IPS-18c (cell line): ENCODE data around the gene CALML6.
A peak's percentile ranks its signal among the peaks of the same experiment; 100 is the strongest.

Experiments
- H3K4me3 ChIP-seq: 2 replicates; pipeline ENCODE4 v1.7.0; 2013; ENCODE audit warnings: low read depth, mild to moderate bottlenecking, low read length, moderate library complexity; ENCODE audit not compliant: insufficient read depth
- H3K9me3 ChIP-seq: one replicate; pipeline ENCODE4 v1.6.1; 2013; ENCODE audit warnings: mild to moderate bottlenecking, low read length, moderate library complexity; ENCODE audit not compliant: control insufficient read depth, insufficient read depth

The CALML6 gene

DNA sequence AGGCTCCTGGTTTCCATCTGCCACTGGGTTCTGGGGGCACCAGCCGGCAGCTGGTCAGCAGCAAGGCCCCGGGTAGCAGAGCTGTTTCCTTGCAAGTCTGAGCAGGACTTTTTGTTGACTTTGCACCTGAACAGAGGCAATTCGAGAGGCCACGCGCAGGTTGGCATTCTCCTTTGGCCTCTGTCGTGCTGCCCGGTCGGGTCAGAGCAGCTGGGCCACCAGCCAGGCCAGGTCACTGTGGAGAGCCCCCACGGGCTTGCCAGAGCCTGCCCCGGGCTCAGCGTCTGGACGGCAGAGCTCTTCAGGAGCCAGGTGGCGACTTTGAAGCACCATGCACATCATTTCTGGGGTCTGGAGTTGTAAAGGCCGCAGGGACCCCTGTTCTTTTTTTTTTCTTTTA lies 32.4 kb downstream of the CALML6 start:
- Histone ChIP-seq H3K4me3 (no peak overlapping the region), H3K9me3 (peaks cover 4% of the 10 kb centered on the region)

GRCh38 chr1:1948783-1949182 lies 33.7 kb downstream of the CALML6 start:
- peaks cover 4% of the 10 kb centered on the region for H3K9me3 ChIP-seq
- no peak overlapping the region for H3K4me3 ChIP-seq

DNA sequence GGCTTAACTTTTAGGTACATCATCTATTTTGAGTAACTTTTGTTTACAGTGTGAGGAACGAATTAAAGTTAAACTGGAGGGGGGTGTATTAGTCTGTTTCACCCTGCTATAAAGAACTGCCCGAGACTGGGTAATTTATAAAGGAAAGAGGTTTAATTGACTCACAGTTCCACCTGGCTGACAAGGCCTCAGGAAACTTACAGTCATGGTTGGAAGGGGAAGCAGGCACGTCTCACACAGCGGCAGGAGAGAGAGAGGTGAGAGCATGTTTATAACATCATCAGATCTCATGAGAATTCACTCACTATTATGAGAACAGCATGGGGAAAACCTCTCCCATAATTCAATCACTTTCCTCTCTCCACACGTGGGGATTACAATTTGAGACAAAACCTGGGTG lies 35.9 kb downstream of the CALML6 start:
- H3K9me3 ChIP-seq = peaks cover 4% of the 10 kb centered on the region
- H3K4me3 ChIP-seq = no peak overlapping the region

DNA sequence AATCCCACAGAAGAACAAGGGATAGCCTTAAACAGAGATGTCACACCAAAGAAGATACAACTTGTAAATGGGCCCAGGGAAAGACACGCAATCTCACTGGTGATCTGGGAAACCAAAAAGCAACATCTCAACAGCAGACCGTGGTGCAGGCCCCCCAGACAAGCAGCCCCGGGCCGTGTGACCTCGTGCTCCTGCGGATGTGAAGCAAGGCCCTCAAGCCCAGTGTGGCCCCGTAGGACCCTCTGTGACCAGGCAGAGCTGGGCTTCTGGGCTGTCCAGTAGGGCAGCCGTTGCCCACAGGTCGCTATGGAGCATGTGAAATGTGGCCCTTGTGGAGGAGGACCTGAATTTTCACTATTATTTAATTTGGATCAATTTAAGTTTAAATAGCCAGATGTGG lies 39.0 kb downstream of the CALML6 start:
- peaks cover 4% of the 10 kb centered on the region for H3K9me3 ChIP-seq
- no peak overlapping the region for H3K4me3 ChIP-seq

GRCh38 chr1:1954831-1955441 lies 39.9 kb downstream of the CALML6 start:
- H3K4me3 ChIP-seq = no peak overlapping the region
- H3K9me3 ChIP-seq = peaks cover 4% of the 10 kb centered on the region

DNA sequence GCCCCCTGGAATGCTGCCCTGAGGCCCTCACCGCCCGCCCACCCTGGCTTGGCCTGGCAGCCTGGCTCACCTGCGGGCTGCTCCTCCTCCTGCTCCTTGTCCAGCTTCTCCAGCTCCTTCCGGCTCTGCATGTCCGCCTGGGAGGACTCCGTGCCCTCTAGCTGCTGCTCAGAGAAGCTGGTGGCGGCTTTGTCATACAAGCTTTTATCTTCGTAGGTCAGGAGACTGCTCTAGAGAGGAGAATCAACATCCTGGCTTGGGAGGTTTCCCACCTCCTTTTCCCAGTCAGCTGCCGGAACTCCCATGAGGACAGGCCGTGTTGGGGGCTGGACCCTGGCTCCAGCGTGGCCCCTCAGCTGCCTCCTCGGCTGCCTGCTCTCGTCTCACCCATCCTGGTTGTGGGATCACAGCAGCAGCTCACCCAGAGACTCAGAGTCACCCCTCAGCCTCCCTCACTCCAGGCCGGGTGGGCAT lies 40.6 kb downstream of the CALML6 start:
- H3K4me3 ChIP-seq = no peak overlapping the region

DNA sequence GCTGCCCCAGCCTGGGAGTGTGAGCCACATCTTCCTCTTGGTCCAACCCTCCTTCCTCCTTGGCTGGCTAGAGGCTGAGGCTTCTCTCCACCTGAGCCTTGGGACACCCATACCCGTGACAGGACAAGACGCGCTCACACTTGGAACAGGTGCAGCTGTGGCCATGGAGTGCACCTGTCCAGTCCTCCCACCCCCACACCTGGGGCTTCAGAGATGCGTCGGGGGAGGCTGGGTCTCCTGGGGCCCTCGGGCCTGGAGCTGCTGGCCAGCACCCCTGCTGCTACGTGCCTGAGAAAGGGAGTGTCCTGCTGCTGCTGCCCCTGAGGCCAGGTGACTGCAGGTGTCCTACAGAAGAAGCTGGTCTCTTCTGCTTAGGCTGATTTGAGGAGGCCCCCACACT lies 41.0 kb downstream of the CALML6 start:
- Histone ChIP-seq H3K9me3 (peaks cover 4% of the 10 kb centered on the region), H3K4me3 (no peak overlapping the region)

More for the DNA sequence above, 40.6 kb downstream of the CALML6 start:
- H3K9me3 ChIP-seq = peaks cover 4% of the 10 kb centered on the region

GRCh38 chr1:1956586-1957532 lies 41.8 kb downstream of the CALML6 start:
- peaks cover 4% of the 10 kb centered on the region for H3K9me3 ChIP-seq
- no peak overlapping the region for H3K4me3 ChIP-seq

- no peaks in the 10 kb centered on the region for H3K9me3 ChIP-seq
Measured at GRCh38 chr1:1957533-1957961, 42.5 kb downstream of the CALML6 start.

GRCh38 chr1:1958071-1958541 lies 43.0 kb downstream of the CALML6 start:
- Histone ChIP-seq H3K9me3 (no peaks in the 10 kb centered on the region), H3K4me3 (no peak overlapping the region)

More at GRCh38 chr1:1957533-1957961, 42.5 kb downstream of the CALML6 start:
- no peak overlapping the region for H3K4me3 ChIP-seq

GRCh38 chr1:1959459-1959839 lies 44.4 kb downstream of the CALML6 start:
- Histone ChIP-seq H3K9me3 (no peaks in the 10 kb centered on the region), H3K4me3 (peak overlapping the region; percentile 0; the same call in 1 of the 2 replicates)

DNA sequence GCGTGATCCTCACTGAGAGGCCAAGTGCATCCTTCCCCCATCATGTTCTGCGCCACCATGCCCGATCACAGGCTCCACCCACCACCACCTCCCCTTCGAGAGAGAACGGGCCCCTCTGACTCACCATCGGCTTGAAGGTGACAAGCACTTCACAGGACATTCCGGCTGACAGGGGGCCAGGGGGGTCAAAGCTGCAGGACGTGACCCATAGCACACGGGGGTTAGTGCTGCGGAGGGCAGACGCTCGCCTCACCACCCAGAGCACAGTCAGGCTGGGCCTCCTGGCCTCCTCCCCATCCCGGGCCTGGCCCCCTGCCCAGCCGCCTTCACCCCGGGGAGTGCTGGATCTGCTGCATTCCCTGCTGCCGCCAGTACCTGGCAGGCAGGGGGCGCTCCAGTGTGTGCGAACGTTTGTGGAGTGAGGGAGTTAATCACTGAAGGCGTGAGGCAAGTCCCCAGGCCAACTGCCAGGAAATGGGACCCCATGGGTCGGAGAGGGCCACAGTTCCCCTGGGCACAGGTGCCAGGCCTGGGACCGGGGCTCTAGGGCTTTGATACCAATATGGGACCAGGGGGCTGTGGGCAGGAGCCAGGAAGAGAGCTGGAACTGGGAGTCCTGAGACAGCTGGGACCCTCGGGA lies 44.9 kb downstream of the CALML6 start:
- no peaks in the 10 kb centered on the region for H3K9me3 ChIP-seq
- H3K4me3 ChIP-seq = peak overlapping the region; percentile 0; the same call in 1 of the 2 replicates

DNA sequence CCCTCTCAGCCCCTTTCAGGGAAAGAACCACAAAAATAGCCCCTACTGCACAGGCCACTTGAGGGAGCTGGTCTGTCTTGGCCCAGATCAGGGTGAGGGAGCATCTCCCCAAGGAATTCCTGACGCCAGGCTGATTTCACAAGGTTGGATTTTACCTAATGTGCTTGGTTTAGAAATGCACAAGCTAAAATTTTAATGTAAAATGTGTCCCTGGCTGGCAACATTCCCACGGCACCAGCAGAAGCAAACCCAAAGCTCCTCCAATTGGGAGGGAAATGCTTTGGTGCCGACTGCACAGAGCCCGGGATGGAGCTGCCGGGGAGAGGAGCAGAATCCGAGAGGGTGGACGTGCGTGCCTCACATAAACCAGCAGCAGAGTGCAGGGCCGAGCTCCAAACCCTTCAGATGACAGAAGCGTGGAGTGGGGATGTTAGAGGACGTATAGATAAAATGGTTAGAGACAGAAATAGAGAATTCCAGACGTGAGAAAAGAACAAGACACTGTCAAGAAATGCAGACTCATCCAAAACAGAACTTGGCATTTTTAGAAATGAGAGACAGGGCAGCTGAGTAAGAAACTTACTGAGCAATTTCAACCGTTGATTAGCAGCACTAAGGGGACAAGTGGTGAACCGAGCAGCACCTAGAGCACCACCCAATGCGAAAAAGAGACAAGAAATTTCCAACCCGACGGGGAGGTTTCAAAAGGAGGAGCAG lies 45.6 kb downstream of the CALML6 start:
- H3K4me3 ChIP-seq = no peak overlapping the region; the same call in 1 of the 2 replicates
- no peaks in the 10 kb centered on the region for H3K9me3 ChIP-seq

- H3K9me3 ChIP-seq = no peaks in the 10 kb centered on the region
- no peak overlapping the region for H3K4me3 ChIP-seq
Measured at GRCh38 chr1:1962752-1963151, 47.7 kb downstream of the CALML6 start.

- H3K9me3 ChIP-seq = no peaks in the 10 kb centered on the region
- H3K4me3 ChIP-seq = no peak overlapping the region
Measured at GRCh38 chr1:1963570-1963969, 48.5 kb downstream of the CALML6 start.

DNA sequence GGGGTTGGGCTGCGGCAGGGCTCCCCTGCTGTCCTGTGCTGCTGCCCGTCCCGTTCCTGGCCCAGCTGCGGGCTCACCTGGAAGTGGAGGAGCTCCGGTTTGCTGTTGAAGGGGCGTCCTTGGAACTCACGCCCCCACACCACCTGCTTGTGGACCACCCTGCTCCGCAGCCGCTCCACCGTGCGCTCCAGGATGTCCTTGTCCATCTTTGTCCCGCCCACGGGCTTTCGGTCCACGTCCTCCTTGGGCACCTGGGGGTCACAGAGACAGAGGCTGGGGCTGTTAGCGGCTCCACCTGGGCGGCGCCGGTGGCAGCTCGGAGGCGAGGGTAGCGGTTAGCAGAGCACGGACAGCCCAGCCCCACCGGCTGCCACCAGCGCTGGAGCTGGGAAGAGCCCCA lies 49.8 kb downstream of the CALML6 start:
- H3K9me3 ChIP-seq = no peaks in the 10 kb centered on the region
- H3K4me3 ChIP-seq = no peak overlapping the region

DNA sequence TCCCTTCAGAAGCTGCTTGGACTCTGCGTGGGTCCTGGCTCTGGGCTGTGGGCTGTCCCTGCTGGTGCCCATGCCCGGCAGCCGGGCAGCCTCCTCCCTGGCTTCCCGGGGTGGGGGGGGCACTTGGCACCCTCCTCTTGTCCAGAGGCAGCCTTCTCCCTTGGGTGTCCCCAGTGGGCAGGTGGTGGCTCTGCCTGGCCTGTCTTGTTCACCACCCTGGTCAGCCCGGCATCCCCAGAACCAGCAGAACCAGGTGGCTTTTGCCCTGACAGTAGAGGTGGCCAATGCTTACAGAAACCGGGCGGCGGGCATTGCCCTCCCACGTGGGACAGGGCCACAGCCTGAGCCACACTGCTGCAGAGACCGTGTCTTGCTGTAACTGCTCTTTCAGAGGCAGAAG lies 50.5 kb downstream of the CALML6 start:
- H3K9me3 ChIP-seq = no peaks in the 10 kb centered on the region
- H3K4me3 ChIP-seq = no peak overlapping the region
